Ishikawa (cell line): Measurements from ENCODE around the gene UST.

Experiments used
- CEBPB ChIP-seq: IDR thresholded peaks from 2 replicates; pipeline ENCODE4 v1.6.1; 2012
- EGR1 ChIP-seq: IDR thresholded peaks from 2 replicates; pipeline ENCODE4 v1.6.1; 2012
- EP300 ChIP-seq: IDR thresholded peaks from 2 replicates; pipeline ENCODE4 v1.6.1; 2012; ENCODE audit warnings: borderline replicate concordance
- FOXM1 ChIP-seq: IDR thresholded peaks from 2 replicates; pipeline ENCODE4 v1.6.1; 2012; ENCODE audit warnings: low read depth, borderline replicate concordance
- NFIC ChIP-seq: IDR thresholded peaks from 2 replicates; pipeline ENCODE4 v1.6.1; 2012
- RAD21 ChIP-seq: IDR thresholded peaks from 2 replicates; pipeline ENCODE4 v1.6.1; 2012; ENCODE audit warnings: low read depth
- TAF1 ChIP-seq: IDR thresholded peaks from 2 replicates; pipeline ENCODE4 v1.6.1; 2012; ENCODE audit warnings: low read depth, mild to moderate bottlenecking
- TCF12 ChIP-seq: IDR thresholded peaks from 2 replicates; pipeline ENCODE4 v1.6.1; 2012; ENCODE audit warnings: low read depth
- TEAD4 ChIP-seq: IDR thresholded peaks from 2 replicates; pipeline ENCODE4 v1.6.1; 2012
- YY1 ChIP-seq: IDR thresholded peaks from 2 replicates; pipeline ENCODE4 v1.6.1; 2012; ENCODE audit warnings: low read depth
- ZBTB7A ChIP-seq: IDR thresholded peaks from 2 replicates; pipeline ENCODE4 v1.6.1; 2012; ENCODE audit warnings: low read depth
- TF ChIP-seq, protein P1 (sequence below): IDR thresholded peaks from 2 replicates; pipeline ENCODE4 v1.6.1; 2012; ENCODE audit warnings: low read depth, mild to moderate bottlenecking
- TF ChIP-seq, protein P2 (sequence below): IDR thresholded peaks from 2 replicates; pipeline ENCODE4 v1.6.1; 2012
- TF ChIP-seq, protein P3 (sequence below): IDR thresholded peaks from 2 replicates; pipeline ENCODE4 v1.6.1; 2012

DNA sequence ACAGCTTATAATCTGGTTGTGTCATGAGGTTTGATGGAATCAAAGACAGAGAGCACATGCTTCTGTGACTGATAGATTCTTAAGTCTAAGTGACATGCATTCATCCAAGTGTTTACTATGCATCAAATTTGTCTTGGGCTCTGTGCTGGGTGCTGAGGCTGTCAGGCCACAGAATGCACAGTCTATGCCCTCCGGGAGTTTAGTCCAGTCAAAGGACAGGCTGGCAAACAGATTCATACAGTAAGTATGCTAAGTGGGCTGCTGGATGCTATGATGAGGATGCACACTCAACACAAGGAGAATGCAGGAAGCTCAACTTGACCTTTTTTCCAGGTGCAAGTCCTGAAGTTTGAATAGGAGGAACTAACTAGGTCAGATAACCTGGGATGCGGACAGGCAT is 146.7 kb downstream of the UST start:
- TF ChIP-seq, protein P1, sequence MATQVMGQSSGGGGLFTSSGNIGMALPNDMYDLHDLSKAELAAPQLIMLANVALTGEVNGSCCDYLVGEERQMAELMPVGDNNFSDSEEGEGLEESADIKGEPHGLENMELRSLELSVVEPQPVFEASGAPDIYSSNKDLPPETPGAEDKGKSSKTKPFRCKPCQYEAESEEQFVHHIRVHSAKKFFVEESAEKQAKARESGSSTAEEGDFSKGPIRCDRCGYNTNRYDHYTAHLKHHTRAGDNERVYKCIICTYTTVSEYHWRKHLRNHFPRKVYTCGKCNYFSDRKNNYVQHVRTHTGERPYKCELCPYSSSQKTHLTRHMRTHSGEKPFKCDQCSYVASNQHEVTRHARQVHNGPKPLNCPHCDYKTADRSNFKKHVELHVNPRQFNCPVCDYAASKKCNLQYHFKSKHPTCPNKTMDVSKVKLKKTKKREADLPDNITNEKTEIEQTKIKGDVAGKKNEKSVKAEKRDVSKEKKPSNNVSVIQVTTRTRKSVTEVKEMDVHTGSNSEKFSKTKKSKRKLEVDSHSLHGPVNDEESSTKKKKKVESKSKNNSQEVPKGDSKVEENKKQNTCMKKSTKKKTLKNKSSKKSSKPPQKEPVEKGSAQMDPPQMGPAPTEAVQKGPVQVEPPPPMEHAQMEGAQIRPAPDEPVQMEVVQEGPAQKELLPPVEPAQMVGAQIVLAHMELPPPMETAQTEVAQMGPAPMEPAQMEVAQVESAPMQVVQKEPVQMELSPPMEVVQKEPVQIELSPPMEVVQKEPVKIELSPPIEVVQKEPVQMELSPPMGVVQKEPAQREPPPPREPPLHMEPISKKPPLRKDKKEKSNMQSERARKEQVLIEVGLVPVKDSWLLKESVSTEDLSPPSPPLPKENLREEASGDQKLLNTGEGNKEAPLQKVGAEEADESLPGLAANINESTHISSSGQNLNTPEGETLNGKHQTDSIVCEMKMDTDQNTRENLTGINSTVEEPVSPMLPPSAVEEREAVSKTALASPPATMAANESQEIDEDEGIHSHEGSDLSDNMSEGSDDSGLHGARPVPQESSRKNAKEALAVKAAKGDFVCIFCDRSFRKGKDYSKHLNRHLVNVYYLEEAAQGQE: no peak
- no peak for TF ChIP-seq TAF1
- TF ChIP-seq YY1: no peak
- no peak for TF ChIP-seq RAD21
- TF ChIP-seq CEBPB: no peak
- no peak for TF ChIP-seq TEAD4
- no peak for TF ChIP-seq EP300
- TF ChIP-seq, protein P2, sequence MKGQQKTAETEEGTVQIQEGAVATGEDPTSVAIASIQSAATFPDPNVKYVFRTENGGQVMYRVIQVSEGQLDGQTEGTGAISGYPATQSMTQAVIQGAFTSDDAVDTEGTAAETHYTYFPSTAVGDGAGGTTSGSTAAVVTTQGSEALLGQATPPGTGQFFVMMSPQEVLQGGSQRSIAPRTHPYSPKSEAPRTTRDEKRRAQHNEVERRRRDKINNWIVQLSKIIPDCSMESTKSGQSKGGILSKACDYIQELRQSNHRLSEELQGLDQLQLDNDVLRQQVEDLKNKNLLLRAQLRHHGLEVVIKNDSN: no peak
- TF ChIP-seq, protein P3, sequence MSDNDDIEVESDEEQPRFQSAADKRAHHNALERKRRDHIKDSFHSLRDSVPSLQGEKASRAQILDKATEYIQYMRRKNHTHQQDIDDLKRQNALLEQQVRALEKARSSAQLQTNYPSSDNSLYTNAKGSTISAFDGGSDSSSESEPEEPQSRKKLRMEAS: no peak
- TF ChIP-seq NFIC: no peak
- TF ChIP-seq TCF12: no peak
- no peak for TF ChIP-seq EGR1
- TF ChIP-seq FOXM1: no peak
- TF ChIP-seq ZBTB7A: no peak
